Measurements from ENCODE around the gene MAP6D1. TPM values are rescaled to one million over a fixed set of nuclear protein-coding genes. Genes with fewer than 3 reads are reported as not detected.

MAP6D1 gene
- polyA plus RNA-seq, 3 donors from 2014 or later, result not detected

DNA sequence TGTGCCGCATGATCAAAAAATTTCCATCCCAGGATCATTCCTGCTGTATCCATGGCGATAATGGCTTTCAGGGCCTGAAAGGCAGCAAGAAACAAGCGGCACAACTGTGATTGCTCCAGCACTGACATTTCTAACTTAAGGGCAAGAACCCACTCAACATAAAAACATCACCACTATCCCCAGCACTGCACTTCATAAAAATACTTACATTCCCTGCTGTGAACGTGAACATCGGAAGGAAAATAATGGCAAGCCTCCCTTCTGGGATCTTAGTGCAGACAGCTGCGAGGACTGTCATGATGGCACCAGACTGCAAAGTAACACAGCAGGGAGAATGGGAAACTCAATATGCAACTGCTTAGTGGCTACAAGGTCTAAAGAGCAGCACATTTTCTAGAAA, 8.1 kb upstream of the MAP6D1 start:
- H3K27me3 Mint-ChIP-seq (ENCODE audit: low read depth in 3 of 3), result no peaks in the 10 kb centered on the region
- no peaks in the 10 kb centered on the region for H3K9me3 Mint-ChIP-seq
- H3K4me3 Mint-ChIP-seq, result no peak overlapping the region
- no peak for DNase-seq
- H3K4me1 Mint-ChIP-seq, result no peaks in the 10 kb centered on the region
- no peak overlapping the region for H3K27ac Mint-ChIP-seq
- H3K36me3 Mint-ChIP-seq, result peaks cover 9 to 20% (median 10%) of the 10 kb centered on the region in 3 donors

DNA sequence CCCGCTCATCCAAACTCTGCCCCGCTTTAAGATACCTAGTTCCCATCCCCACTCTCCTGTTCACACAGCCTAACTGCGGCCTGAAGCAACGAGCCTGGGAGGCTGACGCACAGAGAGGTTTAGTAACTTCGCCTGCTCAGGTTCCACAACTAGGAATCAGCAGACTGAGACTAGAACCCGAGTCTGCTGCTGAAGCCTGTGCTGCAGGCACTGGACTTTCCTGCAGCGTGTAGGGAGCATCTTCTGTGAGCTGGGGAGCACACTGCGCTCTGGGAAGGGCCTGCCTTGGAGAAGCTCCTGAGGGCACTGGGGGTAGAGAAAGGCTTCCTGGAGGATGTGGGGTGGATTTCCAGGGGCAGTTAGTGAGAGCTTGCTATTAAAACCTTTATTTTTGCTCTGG, 4.8 kb upstream of the MAP6D1 start:
- Mint-ChIP-seq H3K4me3 (no peak overlapping the region), H3K36me3 (peaks cover 9 to 15% (median 10%) of the 10 kb centered on the region in 3 donors)
- DNase-seq, result no peak

DNA sequence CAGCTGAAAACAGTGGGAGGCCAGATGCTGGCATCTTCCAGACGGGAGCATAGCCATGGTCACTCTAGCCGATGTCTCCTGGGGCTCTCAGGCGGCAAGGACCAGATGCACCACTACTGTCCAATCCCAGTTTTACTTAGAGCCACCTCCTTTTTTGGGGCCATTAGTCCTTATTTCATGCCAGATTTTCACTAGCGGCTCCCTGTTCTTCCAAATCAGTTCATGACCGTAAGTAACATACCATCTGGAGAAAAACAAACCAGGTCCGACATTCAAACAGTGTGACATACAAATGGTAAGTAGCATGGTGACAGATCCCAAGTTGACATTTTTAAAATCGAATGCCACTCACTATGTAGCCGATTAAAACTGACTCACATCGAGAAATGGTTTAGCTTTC, 4.1 kb upstream of the MAP6D1 start:
- Mint-ChIP-seq H3K36me3 (peaks cover 9 to 14% (median 10%) of the 10 kb centered on the region in 3 donors), H3K4me3 (no peak overlapping the region), H3K4me1 (peaks cover 7 to 9% of the 10 kb centered on the region in 2 donors), H3K9me3 (no peaks in the 10 kb centered on the region), H3K27ac (peak overlapping the region in 1 of 6 donors; percentile 25), H3K27me3 (ENCODE audit: low read depth in 3 of 3) (no peaks in the 10 kb centered on the region)
- DNase-seq, result no peak

More for the DNA sequence above, 4.8 kb upstream of the MAP6D1 start:
- Mint-ChIP-seq H3K9me3 (no peaks in the 10 kb centered on the region), H3K4me1 (peaks cover 6 to 7% of the 10 kb centered on the region in 2 donors), H3K27ac (no peak overlapping the region), H3K27me3 (ENCODE audit: low read depth in 3 of 3) (no peaks in the 10 kb centered on the region)

GRCh38 chr3:183828538-183828870, 3.1 kb upstream of the MAP6D1 start:
- Mint-ChIP-seq H3K4me1 (peaks cover 16 to 17% of the 10 kb centered on the region in 2 donors), H3K4me3 (no peak overlapping the region), H3K27ac (peak overlapping the region in 2 of 6 donors; percentile 12 to 35), H3K27me3 (ENCODE audit: low read depth in 3 of 3) (peaks cover 1 to 3% (median 3%) of the 10 kb centered on the region in 3 donors), H3K9me3 (no peaks in the 10 kb centered on the region), H3K36me3 (peaks cover 4 to 9% (median 8%) of the 10 kb centered on the region in 3 donors)
- no peak for DNase-seq

DNA sequence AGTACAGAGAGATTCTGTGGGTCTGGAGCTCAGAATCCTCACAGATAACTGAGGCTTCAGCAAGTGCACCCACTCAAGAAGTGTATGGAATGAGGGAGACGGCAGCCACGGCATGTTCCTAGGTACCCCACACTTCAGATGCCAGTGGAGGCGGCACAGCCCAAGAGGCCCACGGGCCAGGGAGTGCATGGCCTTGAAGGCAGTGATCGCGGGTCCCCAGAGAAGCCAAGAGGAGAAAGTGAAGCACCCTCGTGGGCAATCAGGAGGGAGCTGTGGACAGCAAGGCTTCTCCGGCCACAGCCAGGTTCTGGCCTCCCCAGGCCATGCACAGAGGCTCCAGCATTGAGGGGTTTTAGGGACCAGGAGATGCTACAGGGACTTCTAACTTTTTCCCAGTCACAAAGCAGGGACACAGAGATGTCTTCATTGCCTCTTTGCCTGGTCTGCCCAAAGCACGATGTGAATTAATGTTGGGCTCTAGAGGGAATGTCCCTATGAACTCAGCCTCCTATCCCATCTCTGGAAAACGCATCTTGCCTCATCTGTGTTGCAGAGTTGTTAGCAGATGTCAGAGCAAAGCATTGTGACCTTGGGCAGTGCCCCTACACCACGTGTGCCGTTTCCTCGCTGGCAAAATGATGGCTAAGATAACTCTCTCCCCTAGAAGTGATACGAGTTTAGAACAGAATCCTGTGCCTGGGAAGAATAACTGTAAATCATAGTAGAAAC, 2.6 kb upstream of the MAP6D1 start:
- Mint-ChIP-seq H3K27me3 (ENCODE audit: low read depth in 3 of 3) (peaks cover 1 to 3% (median 3%) of the 10 kb centered on the region in 3 donors), H3K9me3 (no peaks in the 10 kb centered on the region), H3K27ac (peak overlapping the region in 1 of 6 donors; percentile 35), H3K4me3 (no peak overlapping the region), H3K4me1 (peaks cover 16 to 17% of the 10 kb centered on the region in 2 donors), H3K36me3 (peaks cover 0 to 7% (median 6%) of the 10 kb centered on the region in 3 donors)
- no peak for DNase-seq

DNA sequence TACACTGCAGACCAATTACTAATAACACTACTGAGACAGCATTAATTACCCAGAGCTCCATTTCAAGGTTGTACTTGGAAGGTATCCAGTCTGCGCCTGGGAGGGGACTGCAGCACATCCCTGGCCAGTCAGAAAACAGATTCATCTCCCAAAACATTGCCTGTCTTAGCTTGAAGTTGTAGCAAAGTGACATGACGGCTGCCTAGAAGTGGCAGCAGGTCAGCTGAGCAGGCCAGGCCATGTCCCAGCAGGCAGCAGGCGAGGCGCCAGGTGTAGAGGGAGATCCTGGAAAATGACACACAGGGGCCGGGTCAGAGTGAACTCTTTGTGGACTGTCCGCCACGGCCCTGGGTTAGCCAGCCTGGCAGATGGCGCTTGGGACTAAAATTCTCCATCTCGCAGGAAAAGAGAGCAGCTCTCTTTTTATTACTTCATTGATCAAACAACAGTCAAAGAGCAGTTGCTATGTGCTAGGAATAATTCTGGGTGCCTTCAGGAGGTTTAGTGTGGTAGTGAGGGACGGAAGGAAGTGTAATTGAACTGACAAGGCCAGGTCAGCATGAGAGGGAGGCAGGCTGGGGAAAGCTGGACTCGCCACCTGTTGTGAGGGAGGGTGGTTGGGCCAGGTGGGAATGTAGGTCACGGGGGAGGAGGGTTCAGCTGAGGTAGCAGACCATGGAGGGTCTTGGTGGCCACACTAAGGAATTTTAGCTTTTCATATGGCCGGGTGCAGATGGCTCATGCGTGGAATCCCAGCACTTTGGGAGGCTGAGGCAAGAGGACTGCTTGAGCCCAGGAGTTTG, 1.3 kb upstream of the MAP6D1 start:
- Mint-ChIP-seq H3K4me3 (peak overlapping the region; percentile 66 to 81 (median 79)), H3K27me3 (ENCODE audit: low read depth in 3 of 3) (peaks cover 1 to 3% (median 3%) of the 10 kb centered on the region in 3 donors), H3K36me3 (peaks cover 0 to 6% (median under 1%) of the 10 kb centered on the region in 3 donors), H3K27ac (peak overlapping the region in 4 of 6 donors; percentile 7 to 66 (median 43)), H3K9me3 (no peaks in the 10 kb centered on the region), H3K4me1 (peaks cover 17 to 18% of the 10 kb centered on the region in 2 donors)
- no peak for DNase-seq

DNA sequence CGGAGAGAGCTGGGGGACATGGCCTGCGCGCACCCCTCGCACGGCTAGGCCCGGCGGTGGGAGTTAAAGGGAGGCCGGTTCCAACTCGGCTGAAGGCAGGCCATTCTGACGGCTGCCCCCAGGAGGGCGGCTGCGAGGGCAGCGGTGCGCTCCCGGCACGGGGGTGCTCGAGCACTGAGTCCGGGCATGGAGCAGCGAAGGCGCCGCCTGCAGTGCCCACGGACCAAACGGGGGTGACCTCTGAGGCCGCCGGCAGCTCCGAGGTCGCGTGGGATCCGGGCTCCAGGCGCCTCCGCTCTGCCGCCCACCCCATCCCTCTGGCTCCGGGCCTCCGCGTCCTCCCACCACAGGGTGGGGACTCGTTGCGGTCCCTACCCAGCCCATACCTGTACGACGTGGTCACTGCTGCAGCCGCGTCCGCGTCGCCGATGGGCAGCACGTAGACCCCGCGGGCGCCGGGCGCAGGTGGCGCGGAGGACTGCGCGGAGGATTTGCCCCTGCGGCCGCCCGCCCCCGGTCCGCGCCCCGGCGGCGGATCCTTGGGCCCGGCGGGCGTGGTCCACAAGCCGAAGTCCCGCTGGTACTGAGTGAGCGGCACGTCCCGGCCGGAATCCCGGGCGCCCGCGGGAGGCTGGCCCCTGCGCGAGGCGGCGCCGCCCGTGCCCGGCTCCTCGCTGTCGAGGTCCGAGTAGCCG, 469 bp downstream of the MAP6D1 start:
- peaks cover 17 to 18% of the 10 kb centered on the region in 2 donors for H3K4me1 Mint-ChIP-seq
- peak in 2 of 3 donors; percentile 3 to 12 for DNase-seq
- peaks cover 1 to 3% (median 3%) of the 10 kb centered on the region in 3 donors for H3K27me3 Mint-ChIP-seq (ENCODE audit: low read depth in 3 of 3)
- peak overlapping the region; percentile 82 to 90 (median 85) for H3K4me3 Mint-ChIP-seq
- H3K27ac Mint-ChIP-seq, result no peak overlapping the region
- H3K9me3 Mint-ChIP-seq, result no peaks in the 10 kb centered on the region
- H3K36me3 Mint-ChIP-seq, result peaks cover 0 to 6% (median 0%) of the 10 kb centered on the region in 3 donors

GRCh38 chr3:183823963-183824362, 1.4 kb downstream of the MAP6D1 start:
- no peak for DNase-seq
- Mint-ChIP-seq H3K36me3 (peaks cover 0 to 2% (median 0%) of the 10 kb centered on the region in 3 donors), H3K4me3 (peak overlapping the region; percentile 82 to 90 (median 85)), H3K4me1 (peaks cover 17 to 18% of the 10 kb centered on the region in 2 donors), H3K27ac (peak overlapping the region in 1 of 6 donors; percentile 21), H3K27me3 (ENCODE audit: low read depth in 3 of 3) (peaks cover 1 to 3% (median 3%) of the 10 kb centered on the region in 3 donors), H3K9me3 (no peaks in the 10 kb centered on the region)

DNA sequence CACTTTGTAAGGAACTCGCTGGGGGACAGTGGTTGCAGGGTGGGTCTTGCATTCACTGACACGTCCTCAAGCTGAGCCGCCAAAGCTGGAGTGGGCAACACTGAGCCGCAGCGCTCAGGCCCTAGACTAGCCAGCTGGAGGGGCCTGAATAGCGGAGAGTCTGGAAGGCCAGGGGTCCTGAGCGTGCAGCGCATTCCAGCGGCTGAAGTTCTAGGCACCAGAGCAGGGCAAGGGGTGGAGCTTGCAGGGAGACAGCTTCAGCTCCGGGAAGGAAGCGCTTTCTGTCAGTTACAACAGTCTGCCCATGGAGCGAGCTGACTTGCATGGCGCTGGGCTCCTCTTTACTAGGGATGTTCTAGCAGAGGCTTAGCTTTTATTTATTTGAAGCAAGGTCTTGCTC, 2.7 kb downstream of the MAP6D1 start:
- Mint-ChIP-seq H3K36me3 (no peaks in the 10 kb centered on the region), H3K4me3 (peak overlapping the region in 1 of 5 donors; percentile 17), H3K9me3 (no peaks in the 10 kb centered on the region), H3K27me3 (ENCODE audit: low read depth in 3 of 3) (peaks cover 1 to 3% (median 3%) of the 10 kb centered on the region in 3 donors), H3K27ac (no peak overlapping the region), H3K4me1 (peaks cover 17 to 18% of the 10 kb centered on the region in 2 donors)
- DNase-seq, result no peak

DNA sequence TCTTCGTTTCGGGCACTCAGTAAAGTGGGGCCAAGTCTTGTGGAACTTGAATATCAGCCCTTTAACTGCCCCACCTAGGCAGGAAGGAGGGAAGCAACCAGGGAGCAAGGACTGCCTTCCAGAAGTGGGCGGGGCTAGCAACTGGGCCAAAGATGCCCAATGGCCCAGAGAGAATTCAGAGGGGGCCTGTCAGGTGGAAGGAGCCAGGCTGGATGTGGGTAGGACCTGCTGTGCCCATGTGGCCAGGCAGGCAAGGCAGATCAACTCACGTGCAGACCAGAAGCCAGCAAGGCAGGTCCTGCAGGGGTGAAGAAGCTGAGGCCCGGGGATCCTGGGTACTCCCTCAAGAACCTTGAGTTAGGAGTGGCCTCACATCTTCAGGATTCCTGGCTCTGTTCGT, 5.5 kb downstream of the MAP6D1 start:
- no peak for DNase-seq
- Mint-ChIP-seq H3K36me3 (peaks cover 0 to 6% (median 4%) of the 10 kb centered on the region in 3 donors), H3K9me3 (no peaks in the 10 kb centered on the region), H3K4me1 (peaks cover 10 to 15% of the 10 kb centered on the region in 2 donors), H3K27me3 (ENCODE audit: low read depth in 3 of 3) (peaks cover 3% of the 10 kb centered on the region in 3 donors), H3K27ac (no peak overlapping the region), H3K4me3 (no peak overlapping the region)

DNA sequence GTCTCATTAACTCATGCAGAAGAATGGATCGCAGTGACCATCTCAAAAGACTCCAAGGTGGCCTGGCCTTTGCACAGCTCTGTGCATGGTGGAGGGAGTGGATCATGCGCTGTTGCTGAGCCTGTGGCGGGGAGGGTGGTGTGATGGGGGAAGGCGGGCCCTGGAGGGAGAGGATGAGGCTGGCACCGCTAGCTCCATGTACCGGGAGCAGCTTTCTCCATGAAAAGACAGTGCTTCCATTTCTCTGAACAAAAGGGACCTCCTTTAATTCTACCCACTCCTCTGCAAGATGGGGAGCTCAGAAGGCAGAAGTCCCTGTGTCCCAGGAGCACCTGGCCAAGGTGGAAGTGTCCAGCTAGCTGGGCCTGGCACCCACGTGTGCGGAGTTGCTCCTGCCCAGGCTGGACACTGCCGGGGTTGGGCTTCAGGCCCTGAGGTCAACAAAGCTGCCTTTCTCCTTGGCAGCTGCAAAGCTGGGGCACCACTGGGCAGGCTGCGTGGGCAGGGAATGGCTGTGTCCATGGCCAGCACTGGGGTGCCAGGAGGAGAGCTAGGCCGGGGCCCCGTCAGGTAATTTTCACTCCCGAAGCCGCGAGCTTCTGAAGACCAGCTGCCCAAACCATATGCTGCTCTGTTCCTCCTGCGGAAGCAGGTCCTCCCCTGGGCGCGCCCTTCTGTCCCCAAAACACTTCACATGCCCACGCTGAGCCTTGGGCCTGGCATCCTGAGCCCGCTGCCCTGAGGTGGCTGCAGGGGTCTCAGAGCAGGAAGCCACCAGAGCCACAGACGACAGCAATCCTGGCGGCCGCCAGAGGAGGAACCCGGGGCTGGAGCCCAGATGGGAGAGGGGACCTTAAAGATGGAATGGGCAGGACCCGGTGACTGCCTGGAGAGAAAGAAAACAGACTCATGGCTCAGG, 6.4 kb downstream of the MAP6D1 start:
- Mint-ChIP-seq H3K9me3 (no peaks in the 10 kb centered on the region), H3K4me3 (no peak overlapping the region), H3K27me3 (ENCODE audit: low read depth in 3 of 3) (peaks cover 1 to 3% (median 2%) of the 10 kb centered on the region in 3 donors), H3K36me3 (peaks cover 0 to 9% (median 4%) of the 10 kb centered on the region in 3 donors), H3K4me1 (peaks cover 4 to 9% of the 10 kb centered on the region in 2 donors), H3K27ac (no peak overlapping the region)
- DNase-seq, result no peak

GRCh38 chr3:183818041-183818620, 7.2 kb downstream of the MAP6D1 start:
- no peaks in the 10 kb centered on the region for H3K9me3 Mint-ChIP-seq
- peaks cover 0 to 2% (median 0%) of the 10 kb centered on the region in 3 donors for H3K27me3 Mint-ChIP-seq (ENCODE audit: low read depth in 3 of 3)
- peaks cover 0 to 9% (median 7%) of the 10 kb centered on the region in 3 donors for H3K36me3 Mint-ChIP-seq
- H3K4me1 Mint-ChIP-seq, result peaks cover 0 to 5% of the 10 kb centered on the region in 2 donors
- no peak overlapping the region for H3K27ac Mint-ChIP-seq
- no peak overlapping the region for H3K4me3 Mint-ChIP-seq
- no peak for DNase-seq
